KOPT-K1 (cell line): Measurements from ENCODE around the gene STAG1.
"Not testable (repeated sequence)": the region's sequence is repeated elsewhere in the genome, so short reads cannot be mapped to it uniquely, and the experiment has no call there.

ENCODE experiments used
- H3K27ac ChIP-seq: fragments of 200-600 bp; sonication (generic); 2 replicates; pipeline ENCODE4 v1.5.1; 2016; ENCODE audit warnings: antibody characterized with exemption, mild to moderate bottlenecking, low read depth, low read length; ENCODE audit not compliant: poor library complexity, severe bottlenecking
- H3K36me3 ChIP-seq: fragments of 200-600 bp; sonication (generic); 2 replicates; pipeline ENCODE4 v1.5.1; 2017; ENCODE audit warnings: antibody characterized with exemption, mild to moderate bottlenecking, low read length, moderate library complexity; ENCODE audit not compliant: insufficient read depth
- H3K9me3 ChIP-seq: fragments of 200-600 bp; sonication (generic); 2 replicates; pipeline ENCODE4 v1.5.1; 2017; ENCODE audit warnings: antibody characterized with exemption, low read length, mild to moderate bottlenecking; ENCODE audit not compliant: insufficient read depth, poor library complexity, severe bottlenecking

STAG1 gene

DNA sequence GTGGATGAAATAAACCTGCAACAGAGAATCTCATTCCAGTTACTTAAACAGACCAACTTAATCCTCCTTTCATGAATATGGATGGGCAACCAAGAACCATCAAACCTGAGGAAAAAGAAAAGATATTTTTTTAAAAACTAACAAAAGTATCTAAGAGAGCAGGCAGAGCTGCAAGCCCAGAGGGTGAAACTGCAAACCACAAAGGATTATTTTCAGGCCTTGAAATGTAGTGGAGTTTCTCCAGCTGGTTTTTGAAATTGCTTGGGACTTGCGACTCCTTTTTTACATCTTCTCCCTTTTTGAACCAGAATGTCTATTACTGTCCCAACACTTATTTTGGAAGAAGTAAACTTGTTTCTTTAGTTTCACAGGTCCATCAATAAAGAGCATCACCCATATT is 87.4 kb downstream of the STAG1 start:
- no peaks in the 10 kb centered on the region for H3K36me3 ChIP-seq
- H3K27ac ChIP-seq = no peak overlapping the region
- no peaks in the 10 kb centered on the region for H3K9me3 ChIP-seq

- Histone ChIP-seq H3K36me3 (no peaks in the 10 kb centered on the region), H3K9me3 (no peaks in the 10 kb centered on the region), H3K27ac (no peak overlapping the region)
Measured at GRCh38 chr3:136661282-136661681, 90.9 kb downstream of the STAG1 start.

GRCh38 chr3:136658946-136659682 is 93.1 kb downstream of the STAG1 start:
- Histone ChIP-seq H3K27ac (no peak overlapping the region), H3K9me3 (peaks cover 19% of the 10 kb centered on the region), H3K36me3 (peaks cover 4% of the 10 kb centered on the region; the same call in 1 of the 2 replicates)

GRCh38 chr3:136657526-136657925 is 94.7 kb downstream of the STAG1 start:
- Histone ChIP-seq H3K9me3 (peaks cover 30% of the 10 kb centered on the region), H3K36me3 (peaks cover 4% of the 10 kb centered on the region; the same call in 1 of the 2 replicates), H3K27ac (no peak overlapping the region)

DNA sequence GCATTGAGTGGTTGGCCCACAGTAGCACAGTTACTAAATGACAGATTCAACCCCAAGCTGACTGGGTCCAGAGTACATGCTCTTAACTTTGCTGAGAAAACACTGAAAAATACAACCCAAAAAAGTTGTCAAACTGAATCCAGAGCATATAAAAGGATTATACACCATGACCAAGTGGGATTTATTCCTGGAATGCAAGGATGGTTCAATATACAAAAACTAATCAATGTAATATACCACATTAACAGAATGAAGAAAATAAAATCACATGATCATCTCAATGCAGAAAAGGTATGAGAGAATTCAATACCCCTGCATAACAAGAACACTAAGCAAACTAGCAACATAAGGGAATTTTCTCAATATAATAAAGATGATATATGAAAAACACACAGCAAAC is 98.5 kb downstream of the STAG1 start:
- peaks cover 30% of the 10 kb centered on the region for H3K9me3 ChIP-seq
- peaks cover 4% of the 10 kb centered on the region; the same call in 1 of the 2 replicates for H3K36me3 ChIP-seq
- no peak overlapping the region for H3K27ac ChIP-seq

GRCh38 chr3:136651581-136651980 is 100.6 kb downstream of the STAG1 start:
- H3K9me3 ChIP-seq = peaks cover 30% of the 10 kb centered on the region
- H3K27ac ChIP-seq = no peak overlapping the region
- peaks cover 4% of the 10 kb centered on the region; the same call in 1 of the 2 replicates for H3K36me3 ChIP-seq

DNA sequence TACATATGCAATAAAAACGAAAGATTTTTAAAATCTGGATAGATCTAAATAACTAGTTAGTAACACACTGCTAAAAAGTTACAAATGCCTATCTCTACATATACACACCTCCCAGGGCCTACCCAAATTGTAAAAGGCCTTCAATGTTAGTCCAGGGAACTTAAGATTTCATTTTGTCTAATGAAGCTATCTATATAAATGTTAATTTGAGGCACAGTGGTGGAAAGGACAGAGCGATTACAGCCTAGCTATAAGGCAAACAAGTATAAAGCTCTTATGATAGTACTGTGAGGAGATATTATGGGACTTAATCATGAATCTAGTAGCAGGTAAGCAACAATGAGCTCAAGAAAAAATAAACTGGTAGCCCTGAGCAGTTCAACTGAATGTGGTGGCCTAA is 101.7 kb downstream of the STAG1 start:
- H3K27ac ChIP-seq = no peak overlapping the region
- peaks cover 24% of the 10 kb centered on the region for H3K9me3 ChIP-seq
- peaks cover 4% of the 10 kb centered on the region; the same call in 1 of the 2 replicates for H3K36me3 ChIP-seq

DNA sequence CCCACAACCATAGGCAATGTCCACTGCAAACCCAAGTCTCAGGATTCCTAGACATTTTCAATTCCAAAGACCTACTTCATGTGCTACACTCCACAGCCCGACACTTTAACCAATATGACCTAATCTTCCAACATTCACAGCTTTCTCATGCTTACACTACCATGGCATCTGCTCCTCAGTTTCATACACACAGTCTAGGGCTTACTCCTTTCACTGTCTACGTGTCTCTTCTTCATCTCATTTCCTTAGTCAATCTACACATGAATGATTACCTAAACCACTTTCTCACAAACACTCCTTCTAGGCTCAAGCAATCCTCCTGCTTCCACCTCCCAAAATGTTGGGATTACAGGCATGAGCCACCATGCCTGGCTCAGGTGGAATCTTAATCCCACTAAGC is 106.3 kb downstream of the STAG1 start:
- Histone ChIP-seq H3K9me3 (no peaks in the 10 kb centered on the region), H3K36me3 (no peaks in the 10 kb centered on the region), H3K27ac (no peak overlapping the region)

DNA sequence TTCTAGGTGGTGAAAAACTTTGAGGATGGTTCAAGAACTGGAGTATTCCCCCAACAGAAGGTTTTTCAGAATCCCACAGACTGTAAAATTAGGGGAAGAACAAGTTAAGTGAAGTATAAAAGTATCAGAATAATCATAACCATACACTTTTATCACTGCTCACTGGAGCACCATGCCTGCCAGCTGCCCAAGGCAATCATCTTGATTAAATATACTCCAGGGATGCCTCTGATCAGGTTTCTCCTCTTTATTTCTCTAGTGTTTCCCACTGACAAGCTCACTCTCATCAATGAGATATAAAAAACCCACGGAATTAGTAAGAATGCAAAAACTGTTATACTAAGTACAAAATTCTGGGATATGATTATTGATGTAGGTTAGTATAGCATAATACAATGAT is 108.0 kb downstream of the STAG1 start:
- Histone ChIP-seq H3K36me3 (no peaks in the 10 kb centered on the region), H3K27ac (no peak overlapping the region), H3K9me3 (no peaks in the 10 kb centered on the region)

- H3K36me3 ChIP-seq, H3K9me3 ChIP-seq, H3K27ac ChIP-seq: not testable (repeated sequence)
Measured at GRCh38 chr3:136643380-136643779, 108.8 kb downstream of the STAG1 start.

DNA sequence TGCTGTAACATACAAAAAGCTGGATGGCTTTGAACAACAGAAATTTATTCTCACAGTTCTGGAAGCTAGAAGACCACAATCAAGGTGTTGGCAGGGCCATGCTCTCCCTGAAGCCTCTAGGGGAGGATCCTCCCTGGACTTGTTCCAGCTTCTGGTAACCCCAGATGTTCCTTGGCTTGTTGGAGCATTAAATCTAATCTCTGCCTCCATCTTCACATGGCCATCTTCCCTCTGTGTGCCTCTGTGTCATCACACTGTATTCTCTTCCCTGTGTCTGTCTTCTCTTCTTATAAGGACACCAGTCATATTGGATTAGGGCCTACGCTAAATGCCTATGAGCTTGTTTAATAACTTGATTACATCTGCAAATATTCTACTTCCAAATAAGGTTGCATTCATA is 109.5 kb downstream of the STAG1 start:
- Histone ChIP-seq H3K27ac (no peak overlapping the region), H3K36me3 (no peaks in the 10 kb centered on the region), H3K9me3 (no peaks in the 10 kb centered on the region)

GRCh38 chr3:136639069-136639468 is 113.1 kb downstream of the STAG1 start:
- Histone ChIP-seq H3K27ac (no peak overlapping the region), H3K9me3 (peaks cover 12% of the 10 kb centered on the region), H3K36me3 (no peaks in the 10 kb centered on the region)

- no peaks in the 10 kb centered on the region for H3K36me3 ChIP-seq
- H3K9me3 ChIP-seq = peaks cover 12% of the 10 kb centered on the region
- no peak overlapping the region for H3K27ac ChIP-seq
Measured at GRCh38 chr3:136637176-136637575, 115.0 kb downstream of the STAG1 start.

- Histone ChIP-seq H3K36me3 (peaks cover under 1% of the 10 kb centered on the region; the same call in 1 of the 2 replicates), H3K27ac (no peak overlapping the region), H3K9me3 (peaks cover 12% of the 10 kb centered on the region)
Measured at GRCh38 chr3:136634821-136635220, 117.4 kb downstream of the STAG1 start.

GRCh38 chr3:136632625-136633081 is 119.5 kb downstream of the STAG1 start:
- no peak overlapping the region for H3K27ac ChIP-seq
- peaks cover 14% of the 10 kb centered on the region for H3K36me3 ChIP-seq
- H3K9me3 ChIP-seq = peaks cover 22% of the 10 kb centered on the region

GRCh38 chr3:136631424-136631823 is 120.8 kb downstream of the STAG1 start:
- Histone ChIP-seq H3K36me3 (peaks cover 17% of the 10 kb centered on the region), H3K9me3 (peaks cover 17% of the 10 kb centered on the region), H3K27ac (no peak overlapping the region)
